Duodenal mucosa (tissue), 2 donors: ENCODE data around the gene SNX6.
A peak's percentile ranks its signal among the peaks of the same experiment; 100 is the strongest.
"Not testable (repeated sequence)": the region's sequence is repeated elsewhere in the genome, so short reads cannot be mapped to it uniquely, and the experiment has no call there.

Experiments used
- H3K27ac ChIP-seq: one replicate; pipeline ENCODE4 v1.7.0; 2013; ENCODE audit warnings: low read depth, low read length
- H3K27me3 ChIP-seq, 2 donors: one replicate each; pipeline ENCODE4 v1.7.0; 2013; ENCODE audit warnings: low read length in 2 of 2, control low read depth in 1 of 2; ENCODE audit not compliant: insufficient read depth in 2 of 2, control insufficient read depth in 1 of 2
- H3K36me3 ChIP-seq, 2 donors: one replicate each; pipeline ENCODE4 v1.7.0; 2013; ENCODE audit warnings: low read length in 2 of 2, control low read depth in 1 of 2; ENCODE audit not compliant: insufficient read depth in 2 of 2, control insufficient read depth in 1 of 2
- H3K4me1 ChIP-seq, 2 donors: one replicate each; pipeline ENCODE4 v1.7.0; 2013; ENCODE audit warnings: low read length in 2 of 2, control low read depth in 1 of 2; ENCODE audit not compliant: insufficient read depth in 2 of 2, control insufficient read depth in 1 of 2
- H3K4me3 ChIP-seq, 2 donors: one replicate each; pipeline ENCODE4 v1.7.0; 2013; ENCODE audit warnings: low read length in 2 of 2, low read depth in 1 of 2
- H3K9ac ChIP-seq, 2 donors: one replicate each; pipeline ENCODE4 v1.7.0; 2013; ENCODE audit warnings: low read length in 2 of 2, low read depth in 1 of 2
- H3K9me3 ChIP-seq, 2 donors: one replicate each; pipeline ENCODE4 v1.7.0; 2013; ENCODE audit warnings: low read length in 2 of 2, control low read depth in 1 of 2; ENCODE audit not compliant: control insufficient read depth in 1 of 2

The SNX6 gene

DNA sequence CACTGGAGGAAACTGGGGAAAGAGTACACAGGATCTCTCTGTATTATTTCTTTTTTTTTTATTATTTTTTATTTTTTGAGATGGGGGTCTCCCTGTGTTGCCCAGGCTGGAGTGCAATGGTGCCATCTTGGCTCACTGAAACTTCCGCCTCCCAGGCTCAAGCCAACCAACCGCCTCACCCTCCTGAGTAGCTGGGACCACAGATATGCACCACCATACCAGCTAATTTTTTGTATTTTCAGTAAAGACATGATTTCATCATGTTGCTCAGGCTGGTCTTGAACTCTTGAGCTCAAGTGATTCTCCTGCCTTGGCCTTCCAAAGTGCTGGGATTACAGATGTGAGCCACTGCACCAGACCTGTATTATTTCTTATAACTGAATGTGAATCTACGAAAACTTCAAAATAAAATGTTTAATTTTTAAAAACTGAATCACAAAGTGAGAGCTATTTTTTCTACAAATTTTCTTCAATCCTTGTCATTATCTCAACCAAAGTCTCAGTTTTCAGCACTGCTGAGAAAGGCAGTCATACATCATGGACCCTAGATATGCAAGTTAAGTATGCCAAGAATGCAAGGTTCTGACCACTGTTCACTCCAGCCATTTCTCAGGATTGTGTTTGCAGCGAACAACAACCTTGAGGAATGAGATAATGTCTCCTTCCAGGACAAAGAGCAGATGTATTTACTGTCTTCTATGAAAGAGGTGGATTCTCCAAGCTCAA is 92.8 kb downstream of the SNX6 start:
- no peaks in the 10 kb centered on the region for H3K9me3 ChIP-seq
- H3K4me1 ChIP-seq = peaks cover 5 to 17% of the 10 kb centered on the region in 2 donors
- no peak overlapping the region for H3K9ac ChIP-seq
- H3K27ac ChIP-seq = no peak overlapping the region
- no peaks in the 10 kb centered on the region for H3K27me3 ChIP-seq
- H3K36me3 ChIP-seq = peaks cover 8 to 21% of the 10 kb centered on the region in 2 donors
- peak overlapping the region; percentile 96 to 100 for H3K4me3 ChIP-seq

DNA sequence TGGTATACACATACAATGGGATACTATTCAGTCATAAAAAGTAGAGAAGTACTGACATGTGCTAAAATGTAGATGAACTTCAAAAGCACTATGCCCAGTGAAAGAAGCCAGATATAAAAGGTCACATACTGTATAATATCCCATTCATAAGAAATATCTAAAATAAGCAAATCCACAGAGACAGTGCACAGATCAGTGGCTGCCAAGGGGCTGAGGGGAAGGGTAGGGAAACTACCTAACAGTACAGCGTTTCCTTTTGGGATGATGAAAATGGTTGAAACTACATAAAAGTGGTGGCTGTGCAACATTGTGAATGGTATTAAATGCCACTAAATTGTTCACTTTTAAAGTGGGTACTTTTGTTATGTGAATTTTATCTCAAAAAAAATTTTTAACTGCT is 102.4 kb downstream of the SNX6 start:
- H3K27me3 ChIP-seq = no peaks in the 10 kb centered on the region
- H3K4me3 ChIP-seq = no peak overlapping the region
- H3K9ac ChIP-seq = no peak overlapping the region
- no peak overlapping the region for H3K27ac ChIP-seq
- no peaks in the 10 kb centered on the region for H3K9me3 ChIP-seq
- H3K36me3 ChIP-seq = peaks cover 19 to 67% of the 10 kb centered on the region in 2 donors
- H3K4me1 ChIP-seq = peaks cover 0 to 3% of the 10 kb centered on the region in 2 donors

DNA sequence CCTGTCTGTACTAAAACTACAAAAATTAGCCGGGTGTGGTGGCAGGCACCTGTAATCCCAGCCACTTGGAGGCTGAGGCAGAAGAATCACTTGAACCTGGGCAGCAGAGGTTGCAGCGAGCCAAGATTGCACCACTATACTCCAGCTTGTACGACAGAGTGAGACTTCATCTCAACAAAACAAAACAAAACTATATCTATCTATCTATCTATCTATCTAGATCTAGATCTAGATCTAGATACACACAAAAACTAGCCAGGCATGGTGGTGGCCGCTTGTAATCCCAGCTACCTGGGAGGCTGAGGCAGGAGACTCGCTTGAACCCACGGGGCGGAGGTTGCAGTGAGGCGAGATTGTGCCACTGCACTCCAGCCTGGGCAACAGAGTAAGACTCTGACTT is 105.7 kb downstream of the SNX6 start:
- H3K27me3 ChIP-seq, H3K9ac ChIP-seq, H3K4me1 ChIP-seq, H3K4me3 ChIP-seq, H3K9me3 ChIP-seq, H3K27ac ChIP-seq: not testable (repeated sequence)
- peaks cover 19 to 62% of the 10 kb centered on the region in 2 donors for H3K36me3 ChIP-seq

DNA sequence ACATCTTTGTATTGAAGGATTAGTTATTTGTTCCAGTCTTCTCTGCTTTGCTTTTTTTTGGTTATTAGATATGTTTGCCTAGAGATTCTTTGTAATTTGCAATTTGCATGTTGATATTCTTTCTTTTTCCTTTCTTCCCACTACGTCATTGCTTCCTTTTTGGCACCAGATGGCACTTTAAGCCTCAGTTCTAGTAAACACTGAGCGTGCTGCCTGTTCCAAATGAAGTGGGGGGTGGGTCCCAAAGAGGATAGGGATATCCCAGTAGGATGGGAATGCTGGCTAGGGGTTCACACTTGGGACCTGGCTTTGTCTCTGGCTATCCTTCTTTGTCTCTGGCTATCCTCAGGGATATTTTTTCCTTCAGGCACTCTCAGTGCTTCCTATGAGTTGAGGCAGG is 107.5 kb downstream of the SNX6 start:
- Histone ChIP-seq H3K9me3 (no peaks in the 10 kb centered on the region), H3K27me3 (no peaks in the 10 kb centered on the region), H3K36me3 (peaks cover 22 to 66% of the 10 kb centered on the region in 2 donors), H3K9ac (no peak overlapping the region), H3K4me1 (peaks cover 4 to 7% of the 10 kb centered on the region in 2 donors), H3K27ac (no peak overlapping the region), H3K4me3 (no peak overlapping the region)

DNA sequence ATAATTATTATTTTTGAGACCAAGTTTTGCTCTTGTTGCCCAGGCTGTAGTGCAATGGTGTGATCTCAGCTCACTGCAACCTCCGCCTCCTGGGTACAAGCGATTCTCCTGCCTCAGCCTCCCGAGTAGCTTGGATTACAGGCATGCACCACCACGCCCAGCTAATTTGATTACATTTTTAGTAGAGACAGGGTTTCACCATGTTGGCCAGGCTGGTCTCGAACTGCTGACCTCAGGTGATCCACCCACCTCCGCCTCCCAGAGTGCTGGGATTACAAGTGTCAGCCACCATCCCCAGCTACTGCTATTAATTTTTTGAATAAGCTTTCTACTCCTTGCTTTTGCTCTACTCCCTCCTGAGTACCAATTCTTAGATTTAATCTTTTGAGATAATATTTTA is 108.9 kb downstream of the SNX6 start:
- not testable (repeated sequence) for H3K9me3 ChIP-seq, H3K4me1 ChIP-seq, H3K27ac ChIP-seq, H3K27me3 ChIP-seq, H3K4me3 ChIP-seq, H3K9ac ChIP-seq
- H3K36me3 ChIP-seq = peaks cover 19 to 63% of the 10 kb centered on the region in 2 donors

DNA sequence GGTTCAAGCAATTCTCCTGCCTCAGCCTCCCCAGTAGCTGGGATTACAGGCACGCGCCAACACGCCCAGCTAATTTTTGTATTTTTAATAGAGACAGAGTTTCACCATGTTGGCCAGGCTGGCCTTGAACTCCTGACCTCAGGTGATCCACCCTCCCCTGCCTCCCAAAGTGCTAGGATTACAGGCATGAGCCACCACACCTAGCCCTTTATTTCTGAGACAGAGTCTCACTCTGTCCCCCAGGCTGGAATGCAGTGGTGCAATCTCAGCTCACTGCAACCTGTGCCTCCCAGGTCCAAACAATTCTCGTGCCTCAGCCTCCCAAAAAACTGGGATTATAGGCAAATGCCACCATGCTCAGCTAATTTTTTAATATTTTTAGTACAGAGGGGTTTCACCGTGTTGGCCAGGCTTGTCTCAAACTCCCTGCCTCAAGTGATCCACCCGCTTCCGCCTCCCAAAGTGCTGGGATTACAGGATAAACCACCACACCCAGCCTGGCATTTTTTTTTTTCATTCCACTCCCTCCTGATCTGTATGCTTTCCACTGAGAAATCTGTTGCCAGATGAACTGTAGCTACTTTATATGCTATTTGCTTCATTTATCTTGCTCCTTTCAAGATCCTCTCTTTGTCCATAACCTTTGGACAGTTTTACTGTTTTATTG is 109.5 kb downstream of the SNX6 start:
- H3K27ac ChIP-seq, H3K9me3 ChIP-seq, H3K27me3 ChIP-seq, H3K9ac ChIP-seq, H3K4me1 ChIP-seq, H3K4me3 ChIP-seq: not testable (repeated sequence)
- H3K36me3 ChIP-seq = peaks cover 18 to 63% of the 10 kb centered on the region in 2 donors
